GM13977 (cell line): ENCODE results near the gene LILRA6.

Experiments used
- DNase-seq: peaks from one replicate; pipeline ENCODE4 v3.0.0; 2012; ENCODE audit warnings: low spot score
- CTCF ChIP-seq: IDR thresholded peaks from 2 replicates; pipeline ENCODE4 v1.5.1; 2012; ENCODE audit warnings: mild to moderate bottlenecking, control low read depth; ENCODE audit not compliant: insufficient read depth; ENCODE audit errors: extremely low read depth, missing control alignments
- in situ Hi-C: fragments of 300-500 bp; cut with MboI; formaldehyde crosslinking; loops from one replicate; pipeline ENCODE4 v1.12.0; 2022; ENCODE audit warnings: low sequenced_read_pairs, low pct_unique_long_range_greater_than_20kb, mixed read lengths, inconsistent platforms; ENCODE audit not compliant: unreplicated experiment

Gene LILRA6

GRCh38 chr19:54255105-54255775, 12.7 kb upstream of the LILRA6 start:
- in situ Hi-C loops, result no loop called here
- DNase-seq, result no peak
- TF ChIP-seq CTCF, result no peak

GRCh38 chr19:54254195-54254906, 11.8 kb upstream of the LILRA6 start:
- in situ Hi-C loops, result no loop called here
- TF ChIP-seq CTCF, result no peak

GRCh38 chr19:54253331-54254194, 11.0 kb upstream of the LILRA6 start:
- in situ Hi-C loops, result no loop called here
- no peak for TF ChIP-seq CTCF

More at GRCh38 chr19:54254195-54254906, 11.8 kb upstream of the LILRA6 start:
- no peak for DNase-seq

GRCh38 chr19:54252845-54253244, 10.3 kb upstream of the LILRA6 start:
- in situ Hi-C loops, result no loop called here
- no peak for TF ChIP-seq CTCF
- no peak for DNase-seq

More at GRCh38 chr19:54253331-54254194, 11.0 kb upstream of the LILRA6 start:
- no peak for DNase-seq

GRCh38 chr19:54252243-54252642, 9.7 kb upstream of the LILRA6 start:
- in situ Hi-C loops, result no loop called here
- TF ChIP-seq CTCF, result no peak
- DNase-seq, result no peak

GRCh38 chr19:54248016-54248601, 5.5 kb upstream of the LILRA6 start:
- TF ChIP-seq CTCF, result no peak
- in situ Hi-C loops, result no loop called here
- no peak for DNase-seq
